GM19193 (cell line): ENCODE measurements around the gene AREL1.

Experiments used
- POLR2A ChIP-seq: IDR thresholded peaks from 4 replicates; pipeline ENCODE4 v1.6.1; 2011; ENCODE audit not compliant: insufficient read depth, insufficient read length; ENCODE audit errors: extremely low read depth

AREL1 gene

DNA sequence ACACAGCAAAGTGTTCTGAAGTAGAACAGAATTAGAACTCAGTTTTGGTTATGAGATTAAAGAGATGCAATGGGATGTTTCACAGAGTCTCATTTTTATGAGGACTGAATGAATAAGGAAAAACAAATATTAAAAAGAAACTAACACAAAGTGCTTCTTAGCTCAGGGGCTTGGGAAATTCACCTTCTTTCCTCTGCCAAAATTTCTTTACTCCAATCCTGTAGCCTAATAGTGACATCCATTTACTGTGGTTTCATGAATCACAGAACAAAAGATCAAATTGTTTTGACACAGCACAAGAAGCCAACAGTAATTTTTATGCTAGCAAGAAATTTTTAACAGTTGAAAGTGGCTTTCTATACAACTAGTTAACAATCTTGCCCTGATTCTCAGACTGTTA lies 37.7 kb downstream of the AREL1 start:
- no peak for TF ChIP-seq POLR2A

DNA sequence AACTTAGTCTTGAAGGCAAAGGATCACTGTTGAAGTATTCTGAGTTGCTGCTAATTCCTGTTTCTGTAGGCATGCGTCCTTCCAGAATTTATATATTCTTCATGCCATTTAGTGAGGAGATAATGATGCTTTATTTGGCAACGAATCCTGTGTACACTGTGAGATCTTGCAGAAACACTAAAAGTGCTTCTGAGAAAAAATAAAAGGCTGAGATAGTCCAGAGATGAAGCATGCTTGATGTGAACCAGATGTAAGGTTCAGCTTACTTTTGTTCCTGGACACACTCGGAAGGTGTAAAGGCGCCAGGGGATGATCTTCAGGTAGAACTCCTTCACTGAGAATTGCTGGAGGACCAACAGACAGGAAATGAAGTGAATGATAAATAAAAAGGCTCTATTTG lies 39.1 kb downstream of the AREL1 start:
- TF ChIP-seq POLR2A, result no peak

DNA sequence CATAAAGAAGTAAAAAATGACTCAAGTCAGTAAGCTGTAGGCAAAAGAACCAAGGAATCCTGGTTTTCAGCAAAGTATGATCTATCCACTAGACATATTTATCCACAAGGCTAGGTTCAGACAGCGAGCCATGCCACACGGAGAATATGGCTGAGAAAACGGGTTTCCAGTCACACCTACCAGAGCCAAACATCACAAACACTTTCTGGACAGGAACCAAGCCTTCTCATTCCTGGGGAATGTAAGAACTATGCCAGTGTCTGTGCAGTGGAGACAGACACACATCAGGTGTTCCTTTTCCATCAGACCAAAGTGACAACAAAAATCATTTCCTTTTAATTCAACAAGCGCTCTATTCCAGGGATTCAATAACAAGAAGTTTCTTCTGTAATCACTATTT lies 41.1 kb downstream of the AREL1 start:
- TF ChIP-seq POLR2A, result no peak

DNA sequence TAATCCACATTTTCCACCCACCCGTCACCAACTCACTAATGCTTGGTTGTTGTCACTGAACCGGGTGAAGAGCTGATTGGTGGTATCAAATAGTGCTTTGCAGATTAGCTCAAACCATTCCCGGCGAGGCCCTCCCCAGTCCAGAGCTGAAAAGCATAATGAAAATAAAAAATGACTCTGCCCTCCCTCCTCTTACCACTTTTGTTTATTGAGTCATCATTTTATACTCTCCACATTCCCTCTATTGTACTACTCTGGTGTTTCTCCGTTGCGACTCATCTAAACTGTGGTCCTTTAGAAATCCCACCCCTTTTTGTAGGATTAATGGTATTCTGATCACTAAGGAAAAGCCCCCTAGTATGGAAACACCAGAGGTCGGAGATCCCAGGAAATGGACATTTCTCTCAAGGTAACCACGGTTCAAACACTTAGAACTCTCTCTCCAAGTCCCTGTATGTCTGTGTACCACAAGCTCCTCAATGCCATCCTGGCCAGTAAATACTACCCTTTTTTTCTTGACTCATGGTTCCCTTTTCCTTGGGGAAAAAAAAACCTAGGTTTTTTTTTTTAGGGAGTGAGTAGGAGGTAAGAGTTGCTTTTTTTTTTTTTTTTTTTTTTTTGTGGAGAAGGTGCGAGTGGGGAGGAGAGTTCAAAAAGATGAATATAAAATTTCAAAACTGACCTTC lies 42.0 kb downstream of the AREL1 start:
- TF ChIP-seq POLR2A, result no peak

DNA sequence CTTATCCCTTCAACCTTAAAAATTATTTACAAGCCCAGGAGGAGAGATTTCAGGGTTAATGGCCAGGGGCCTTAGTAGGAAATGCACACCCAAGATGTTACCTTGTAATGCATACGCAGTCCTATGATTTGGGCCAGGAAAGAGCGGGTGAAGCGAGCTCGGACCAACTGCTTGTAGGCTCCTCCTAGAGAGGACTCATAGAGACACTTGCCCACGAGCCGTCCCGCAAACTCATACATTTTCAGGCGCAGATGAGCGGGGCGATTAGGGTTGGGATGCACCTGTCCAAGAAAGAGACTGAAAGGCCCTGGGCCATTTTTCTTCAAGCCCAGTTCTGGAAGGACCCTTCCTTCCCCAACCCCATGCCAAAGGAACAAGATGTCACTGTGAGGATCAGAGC lies 43.0 kb downstream of the AREL1 start:
- TF ChIP-seq POLR2A, result no peak

DNA sequence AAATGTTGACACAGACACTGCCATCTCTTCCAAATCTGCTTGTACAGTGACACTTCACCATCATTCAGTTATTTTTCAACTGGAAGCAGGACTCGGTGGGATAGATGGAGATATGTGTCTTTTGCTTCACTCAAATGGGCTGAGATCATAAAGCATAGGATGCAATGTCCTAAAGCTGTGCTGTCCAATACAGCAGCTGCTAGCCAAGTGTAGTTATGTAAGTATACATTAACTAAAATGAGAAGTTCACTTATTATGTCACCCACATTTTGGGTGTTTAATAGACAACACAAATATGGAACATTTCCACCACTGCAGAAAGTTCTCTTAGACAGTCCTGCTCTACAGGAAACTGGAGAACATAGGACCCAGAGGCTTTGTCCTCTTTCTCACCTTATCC lies 43.6 kb downstream of the AREL1 start:
- no peak for TF ChIP-seq POLR2A

DNA sequence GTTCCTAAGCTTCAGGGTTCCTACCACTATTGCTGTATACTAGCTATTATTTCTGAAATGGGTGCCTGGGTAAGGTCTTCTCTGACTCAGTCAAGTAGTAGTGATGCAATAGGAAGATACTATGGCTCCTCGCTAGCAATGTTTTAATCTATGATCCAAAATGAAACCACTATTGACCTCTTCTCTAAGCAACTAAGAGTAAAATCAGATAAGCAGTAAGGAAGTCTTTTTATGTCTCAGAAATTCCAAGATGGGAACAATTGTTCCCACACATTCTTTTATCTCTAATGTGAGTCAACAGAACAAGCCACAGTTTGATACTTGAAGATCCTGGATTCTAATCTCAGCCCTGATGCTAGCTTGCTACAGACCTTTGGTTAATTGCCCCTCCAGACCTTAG lies 45.1 kb downstream of the AREL1 start:
- no peak for TF ChIP-seq POLR2A

DNA sequence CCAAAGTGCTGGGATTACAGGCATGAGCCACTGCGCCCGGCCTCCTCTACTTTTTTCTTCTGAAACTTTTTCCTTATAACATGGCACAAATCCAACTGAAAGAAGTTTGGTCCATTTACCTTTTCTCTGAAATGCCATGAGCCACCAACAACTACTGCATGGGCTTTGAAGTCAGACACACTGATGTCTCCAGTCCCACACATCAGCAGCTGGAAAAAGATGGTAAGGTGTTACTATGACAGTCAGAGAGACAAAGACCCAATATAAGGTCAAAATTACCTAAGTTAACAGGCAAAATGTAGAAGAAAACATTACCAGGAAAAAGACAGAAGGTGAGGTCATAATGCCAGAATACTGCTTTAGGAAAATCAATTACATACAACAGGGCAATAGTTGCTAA lies 48.2 kb downstream of the AREL1 start:
- TF ChIP-seq POLR2A, result no peak

DNA sequence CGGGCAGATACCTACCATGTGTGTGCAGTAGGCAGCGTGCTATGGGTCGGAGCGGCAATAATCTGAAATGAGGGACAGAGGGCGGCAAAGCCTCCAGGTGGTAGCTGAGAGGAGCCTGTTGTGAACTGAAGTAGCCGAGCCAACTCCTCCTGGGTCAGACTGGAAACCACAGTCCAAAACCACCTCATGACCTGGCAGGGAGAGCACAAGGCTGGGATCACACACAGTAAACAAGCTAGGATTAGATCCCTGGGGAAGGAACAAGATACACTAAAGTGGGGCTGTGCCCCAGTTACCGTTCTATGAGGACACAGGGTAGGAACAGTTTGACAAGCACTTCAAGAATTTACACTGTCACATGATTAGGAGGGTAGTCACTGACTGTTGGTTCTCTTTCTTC lies 49.0 kb downstream of the AREL1 start:
- no peak for TF ChIP-seq POLR2A

DNA sequence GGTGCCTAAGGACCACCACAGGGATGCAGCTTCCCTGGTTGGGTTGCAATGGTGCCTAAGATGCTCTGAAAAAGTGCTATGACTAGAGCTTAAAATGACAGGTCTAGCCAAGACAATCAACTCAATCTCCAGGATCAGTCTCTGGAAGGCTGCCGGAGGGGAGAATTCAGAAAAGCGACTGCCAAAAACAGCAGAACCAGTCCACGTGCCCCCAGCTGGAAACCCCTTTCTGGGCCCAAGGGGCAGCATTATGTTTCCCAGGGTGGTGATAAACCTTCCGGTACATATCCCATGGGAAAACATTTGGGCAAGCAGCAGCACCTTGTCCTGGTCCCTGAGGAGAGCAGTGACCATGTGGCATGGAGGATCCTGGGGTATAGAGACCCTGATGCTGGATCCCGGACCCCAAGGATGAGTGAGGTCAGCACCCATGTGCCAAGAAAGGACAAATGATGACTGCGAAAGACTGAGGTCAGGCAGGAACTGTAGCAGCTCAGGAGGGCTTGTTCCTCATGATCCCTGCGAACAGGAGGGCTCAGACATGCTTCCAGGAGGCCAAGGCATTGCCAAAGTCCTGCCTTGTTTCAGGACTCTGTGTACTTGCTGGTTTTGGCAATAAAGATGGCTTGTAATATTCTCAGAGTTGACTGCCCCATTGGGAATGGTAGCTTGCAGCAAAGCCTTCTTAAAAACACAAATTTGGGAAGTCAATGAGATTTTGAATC lies 51.0 kb downstream of the AREL1 start:
- no peak for TF ChIP-seq POLR2A

DNA sequence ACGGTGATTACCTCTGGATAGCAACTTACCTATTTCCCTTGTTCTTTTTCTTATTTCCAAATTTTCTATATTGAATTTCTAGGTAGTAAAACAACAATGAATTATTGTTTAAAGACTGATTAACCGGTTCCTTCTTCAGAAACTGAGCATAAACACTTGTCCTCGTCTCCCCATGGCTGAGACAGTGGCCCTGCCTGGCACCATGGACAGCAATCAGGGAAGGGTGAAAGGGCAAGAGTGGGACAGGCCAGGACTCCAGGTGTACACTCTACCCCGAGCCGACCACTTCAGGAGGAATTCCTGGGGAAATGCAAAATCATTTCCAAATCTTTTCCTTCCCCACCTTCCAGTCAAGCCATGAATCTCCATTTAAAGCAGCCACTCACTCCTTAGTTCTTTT lies 52.0 kb downstream of the AREL1 start:
- TF ChIP-seq POLR2A, result no peak

DNA sequence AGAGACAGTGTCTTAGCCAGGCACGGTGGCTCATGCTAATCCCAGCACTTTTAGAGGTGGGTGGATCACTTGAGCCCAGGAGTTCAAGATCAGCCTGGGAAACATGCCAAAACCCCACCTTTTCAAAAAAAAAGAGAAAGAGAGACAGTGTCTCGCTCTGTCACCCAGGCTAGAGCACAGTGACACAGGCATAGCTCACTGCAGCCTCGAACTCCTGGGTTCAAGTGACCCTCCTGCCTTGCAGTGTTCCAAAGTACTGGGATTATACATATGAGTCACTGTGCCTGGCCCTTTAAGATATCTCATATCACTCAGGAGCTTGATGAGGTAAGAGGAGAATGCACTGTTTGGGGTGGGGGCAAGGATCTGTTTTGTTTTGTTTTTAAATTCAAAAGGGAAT lies 52.7 kb downstream of the AREL1 start:
- TF ChIP-seq POLR2A, result no peak

DNA sequence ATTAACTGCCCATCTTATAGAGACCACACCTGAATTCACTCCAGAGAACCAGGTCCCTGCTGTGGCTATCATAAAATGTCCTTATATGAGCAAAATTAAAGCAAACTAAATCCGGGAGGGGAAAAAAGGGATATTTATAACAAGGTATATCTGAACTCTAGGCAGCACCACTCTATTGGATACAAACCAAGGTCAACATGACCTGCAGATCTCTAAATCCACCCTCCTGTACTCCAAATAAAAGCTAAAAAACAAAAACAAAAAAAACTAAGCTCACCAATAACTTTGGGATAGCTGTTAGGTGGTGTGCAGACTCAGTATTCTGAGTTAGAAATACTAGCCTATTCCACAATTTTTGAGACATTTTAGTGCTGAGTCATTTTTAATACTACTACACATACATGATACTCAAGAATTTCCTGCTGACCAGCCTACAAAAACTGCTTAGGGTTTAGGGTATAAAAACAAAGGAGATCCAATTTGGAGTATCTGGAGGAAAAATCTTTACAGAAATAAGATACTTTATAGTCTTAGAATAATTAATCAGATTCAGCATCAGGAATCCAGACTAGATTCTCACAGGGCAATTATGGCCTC lies 54.2 kb downstream of the AREL1 start:
- no peak for TF ChIP-seq POLR2A

DNA sequence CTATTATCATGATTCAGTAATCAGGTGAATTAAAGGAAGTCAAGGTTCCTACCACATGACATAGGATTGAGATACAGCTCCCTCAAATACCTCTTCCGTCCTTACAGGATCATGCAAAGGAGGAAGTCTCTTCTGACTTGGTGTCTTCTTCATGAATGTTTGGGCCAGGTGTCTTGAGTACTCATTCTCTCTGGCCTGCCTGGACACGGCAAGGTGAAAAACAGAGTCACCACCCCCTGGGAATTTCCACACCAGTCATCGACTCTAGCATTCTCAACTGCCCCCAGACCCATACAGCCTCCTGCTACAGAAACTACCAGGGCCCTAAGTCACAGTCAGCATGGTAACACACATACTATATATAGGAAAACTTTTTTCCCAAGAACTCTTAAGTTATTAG lies 55.9 kb downstream of the AREL1 start:
- TF ChIP-seq POLR2A, result no peak

DNA sequence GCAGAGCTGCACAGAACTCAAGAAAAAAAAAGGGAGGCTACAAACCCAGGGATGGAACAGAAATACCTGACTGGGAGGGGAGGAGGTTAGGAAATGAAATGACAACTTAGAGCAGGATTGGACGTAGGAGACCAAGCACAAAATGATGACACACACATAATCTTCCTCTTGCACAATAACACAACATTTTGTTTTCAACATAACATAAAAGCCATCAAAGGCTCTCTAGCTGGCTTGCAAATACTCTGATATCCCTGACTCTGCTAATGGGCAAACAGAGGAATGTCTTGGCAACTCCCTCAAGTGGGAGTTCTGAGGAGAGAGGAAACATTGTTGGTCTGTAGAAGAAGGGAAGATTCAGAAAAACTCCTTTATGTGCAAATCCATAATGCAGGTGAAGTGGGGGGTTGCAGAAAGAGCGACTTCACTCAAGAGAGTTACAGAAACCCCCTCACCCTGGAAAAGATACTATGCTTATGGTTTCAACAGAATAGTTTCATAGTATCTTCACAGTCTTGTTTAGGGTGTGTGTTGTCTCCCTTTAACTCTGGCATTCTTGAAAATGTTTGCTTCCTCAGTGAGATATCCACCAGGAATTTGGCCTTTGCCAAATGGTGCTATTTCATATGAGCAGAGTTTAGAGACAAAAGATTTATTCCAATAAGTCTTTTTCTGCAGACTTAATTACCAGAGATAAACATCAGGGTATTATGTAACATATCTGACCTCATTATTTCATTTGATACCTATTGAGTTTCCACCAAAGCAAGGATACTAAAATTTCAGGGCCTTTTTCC lies 57.1 kb downstream of the AREL1 start:
- no peak for TF ChIP-seq POLR2A
